ENCODE data around the gene FGFR4.

FGFR4 gene

GRCh38 chr5:177122566-177122965, 35.9 kb downstream of the FGFR4 start:
- H3K4me2 ChIP-seq (ENCODE audit: insufficient read depth, low read length) = no peak overlapping the region
- no peaks in the 10 kb centered on the region for H3K9me3 ChIP-seq (ENCODE audit: insufficient read depth, low read length, severe bottlenecking)
- H2AFZ ChIP-seq (ENCODE audit: low read depth, low read length) = no peak overlapping the region
- no peak for TF ChIP-seq CTCF (IDR thresholded peaks at IDR 0.05; ENCODE audit: borderline replicate concordance, extremely low read depth, low read length, poor library complexity, severe bottlenecking)
- TF ChIP-seq EZH2 (IDR thresholded peaks at IDR 0.05; ENCODE audit: borderline replicate concordance, low read depth, low read length, severe bottlenecking) = no peak
- H3K27me3 ChIP-seq (ENCODE audit: insufficient read depth, low read length, poor library complexity) = no peaks in the 10 kb centered on the region
- H3K79me2 ChIP-seq (ENCODE audit: insufficient read depth, low read length) = no peaks in the 10 kb centered on the region
- no peak overlapping the region for H3K4me3 ChIP-seq (ENCODE audit: low read depth in 1 of 2, low read length in 2 of 2)
- H3K4me1 ChIP-seq (ENCODE audit: insufficient read depth, low read length) = no peaks in the 10 kb centered on the region
- H3K9ac ChIP-seq (ENCODE audit: low read depth, low read length) = no peak overlapping the region
- ATAC-seq (ENCODE audit: insufficient read depth, low read depth) (no peak), DNase-seq (no peak)
- H4K20me1 ChIP-seq (ENCODE audit: insufficient read depth, low read length) = no peaks in the 10 kb centered on the region
- no peaks in the 10 kb centered on the region for H3K36me3 ChIP-seq (ENCODE audit: insufficient read depth, low read length)
- H3K27ac ChIP-seq (ENCODE audit: low read length) = no peak overlapping the region

- Histone ChIP-seq H3K4me1 (ENCODE audit: insufficient read depth, low read length) (no peaks in the 10 kb centered on the region), H3K36me3 (ENCODE audit: insufficient read depth, low read length) (no peaks in the 10 kb centered on the region), H3K27me3 (ENCODE audit: insufficient read depth, low read length, poor library complexity) (no peaks in the 10 kb centered on the region), H3K4me2 (ENCODE audit: insufficient read depth, low read length) (no peak overlapping the region), H2AFZ (ENCODE audit: low read depth, low read length) (no peak overlapping the region), H4K20me1 (ENCODE audit: insufficient read depth, low read length) (no peaks in the 10 kb centered on the region), H3K27ac (ENCODE audit: low read length) (no peak overlapping the region), H3K4me3 (ENCODE audit: low read depth in 1 of 2, low read length in 2 of 2) (no peak overlapping the region), H3K9ac (ENCODE audit: low read depth, low read length) (no peak overlapping the region), H3K79me2 (ENCODE audit: insufficient read depth, low read length) (no peaks in the 10 kb centered on the region), H3K9me3 (ENCODE audit: insufficient read depth, low read length, severe bottlenecking) (no peaks in the 10 kb centered on the region)
- ATAC-seq (ENCODE audit: insufficient read depth, low read depth) (no peak), DNase-seq (no peak)
- TF ChIP-seq CTCF (IDR thresholded peaks at IDR 0.05; ENCODE audit: borderline replicate concordance, extremely low read depth, low read length, poor library complexity, severe bottlenecking) (no peak), EZH2 (IDR thresholded peaks at IDR 0.05; ENCODE audit: borderline replicate concordance, low read depth, low read length, severe bottlenecking) (no peak)
These were observed 37.2 kb downstream of the FGFR4 start for GRCh38 chr5:177123789-177124485.

- H3K79me2 ChIP-seq (ENCODE audit: insufficient read depth, low read length) = no peaks in the 10 kb centered on the region
- ATAC-seq (ENCODE audit: insufficient read depth, low read depth) (no peak), DNase-seq (no peak)
- TF ChIP-seq EZH2 (IDR thresholded peaks at IDR 0.05; ENCODE audit: borderline replicate concordance, low read depth, low read length, severe bottlenecking) (no peak), CTCF (IDR thresholded peaks at IDR 0.05; ENCODE audit: borderline replicate concordance, extremely low read depth, low read length, poor library complexity, severe bottlenecking) (no peak)
- H3K9ac ChIP-seq (ENCODE audit: low read depth, low read length) = no peak overlapping the region
- H3K36me3 ChIP-seq (ENCODE audit: insufficient read depth, low read length) = no peaks in the 10 kb centered on the region
- no peak overlapping the region for H3K27ac ChIP-seq (ENCODE audit: low read length)
- H3K4me2 ChIP-seq (ENCODE audit: insufficient read depth, low read length) = no peak overlapping the region
- H3K27me3 ChIP-seq (ENCODE audit: insufficient read depth, low read length, poor library complexity) = no peaks in the 10 kb centered on the region
- H2AFZ ChIP-seq (ENCODE audit: low read depth, low read length) = no peak overlapping the region
- H3K4me1 ChIP-seq (ENCODE audit: insufficient read depth, low read length) = no peaks in the 10 kb centered on the region
- no peak overlapping the region for H3K4me3 ChIP-seq (ENCODE audit: low read depth in 1 of 2, low read length in 2 of 2)
- no peaks in the 10 kb centered on the region for H3K9me3 ChIP-seq (ENCODE audit: insufficient read depth, low read length, severe bottlenecking)
- no peaks in the 10 kb centered on the region for H4K20me1 ChIP-seq (ENCODE audit: insufficient read depth, low read length)
These were observed 37.8 kb downstream of the FGFR4 start for GRCh38 chr5:177124486-177124991.
